Measurements from ENCODE around the gene PXDN. TPM values are rescaled to one million over a fixed set of nuclear protein-coding genes. Genes with fewer than 3 reads are reported as not detected.

PXDN gene
- total and polyA plus RNA-seq, 8 donors: 2.0 to 21.1 (median 4.2) TPM

DNA sequence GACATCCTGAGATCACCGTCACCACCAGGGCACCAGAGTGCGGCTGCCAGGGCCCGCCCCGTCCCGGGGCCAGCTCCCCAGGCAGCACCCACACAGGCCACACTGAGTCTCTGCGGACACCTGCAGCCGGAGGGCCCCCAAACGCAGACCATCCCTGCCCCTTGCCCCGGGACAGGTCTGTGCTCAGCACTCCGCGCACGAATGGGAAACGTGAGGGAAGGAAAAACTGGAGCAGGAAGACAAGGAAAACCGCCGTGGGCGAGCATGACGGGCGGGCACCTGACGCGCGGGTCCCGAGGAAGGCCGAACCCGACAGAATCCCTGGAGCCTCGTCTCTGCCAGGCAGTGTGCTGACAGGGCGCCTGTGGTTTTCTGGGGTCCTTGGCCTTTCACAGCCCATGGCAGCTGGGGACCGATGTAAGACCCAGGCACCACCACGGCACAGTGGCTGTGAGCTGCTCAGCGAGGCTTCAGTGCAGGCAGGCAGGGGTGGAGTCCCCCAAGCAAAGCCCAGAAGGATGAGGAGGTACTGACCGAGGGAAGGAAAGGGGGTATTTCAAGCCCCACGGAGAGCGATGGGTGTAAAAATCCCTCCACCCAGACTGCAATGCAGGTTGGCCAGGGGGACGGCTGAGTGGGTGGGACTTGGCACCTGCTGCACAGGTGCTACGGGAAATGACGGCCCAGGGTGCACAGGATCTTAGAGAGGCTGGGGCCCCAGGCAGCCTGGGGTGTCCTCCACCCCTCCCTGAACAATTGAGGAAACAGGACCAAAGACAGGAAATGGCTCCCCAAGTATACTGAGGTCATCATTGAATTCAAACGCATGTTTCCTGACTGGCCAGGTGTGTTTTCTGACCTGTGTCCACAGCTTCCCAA, 59.0 kb downstream of the PXDN start:
- intact Hi-C loops (cut with DNase I): no loop called here
- H3K4me3 ChIP-seq: no peak overlapping the region
- ATAC-seq (no peak), DNase-seq (peak in 1 of 6 donors; percentile 48), FAIRE-seq (no peak)
- H3K9me3 ChIP-seq: no peaks in the 10 kb centered on the region
- H3K4me1 ChIP-seq: no peaks in the 10 kb centered on the region
- WGBS, 2 donors: 76 to 82% methylated on average over 36 of the region's 36 CpGs
- no peak overlapping the region for H3K27ac ChIP-seq
- H3K27me3 ChIP-seq: no peaks in the 10 kb centered on the region
- H3K36me3 ChIP-seq: no peaks in the 10 kb centered on the region
- no peak for TF ChIP-seq CTCF (IDR thresholded peaks at IDR 0.05)

- FAIRE-seq (no peak), DNase-seq (no peak), ATAC-seq (no peak)
- Histone ChIP-seq H3K27me3 (no peaks in the 10 kb centered on the region), H3K27ac (no peak overlapping the region), H3K4me1 (no peaks in the 10 kb centered on the region), H3K4me3 (no peak overlapping the region), H3K36me3 (no peaks in the 10 kb centered on the region), H3K9me3 (no peaks in the 10 kb centered on the region)
- TF ChIP-seq CTCF (IDR thresholded peaks at IDR 0.05): no peak
- WGBS, 2 donors: 73 to 92% methylated on average over 1 of the region's 1 CpG
- intact Hi-C loops (cut with DNase I): no loop called here
Observed at GRCh38 chr2:1683297-1683696, 61.0 kb downstream of the PXDN start.

GRCh38 chr2:1682181-1682440, 62.2 kb downstream of the PXDN start:
- Histone ChIP-seq H3K4me3 (no peak overlapping the region), H3K36me3 (no peaks in the 10 kb centered on the region), H3K4me1 (no peaks in the 10 kb centered on the region), H3K27ac (no peak overlapping the region), H3K27me3 (no peaks in the 10 kb centered on the region), H3K9me3 (no peaks in the 10 kb centered on the region)
- no peak for ATAC-seq
- no peak for DNase-seq
- intact Hi-C loops (cut with DNase I): no loop called here
- FAIRE-seq: no peak
- no peak for TF ChIP-seq CTCF (IDR thresholded peaks at IDR 0.05)

- no peaks in the 10 kb centered on the region for H3K27me3 ChIP-seq
- FAIRE-seq (no peak), DNase-seq (no peak), ATAC-seq (no peak)
- no peaks in the 10 kb centered on the region for H3K4me1 ChIP-seq
- TF ChIP-seq CTCF (IDR thresholded peaks at IDR 0.05): no peak
- H3K27ac ChIP-seq: no peak overlapping the region
- intact Hi-C loops (cut with DNase I): no loop called here
- no peaks in the 10 kb centered on the region for H3K36me3 ChIP-seq
- WGBS, 2 donors: 67 to 75% methylated on average over 20 of the region's 20 CpGs
- no peak overlapping the region for H3K4me3 ChIP-seq
- H3K9me3 ChIP-seq: no peaks in the 10 kb centered on the region
Observed at GRCh38 chr2:1681323-1682180, 62.8 kb downstream of the PXDN start.

- FAIRE-seq (no peak), ATAC-seq (no peak), DNase-seq (no peak)
- no peak overlapping the region for H3K27ac ChIP-seq
- no peaks in the 10 kb centered on the region for H3K27me3 ChIP-seq
- WGBS, 2 donors: 72 to 74% methylated on average over 3 of the region's 3 CpGs
- H3K36me3 ChIP-seq: no peaks in the 10 kb centered on the region
- H3K4me3 ChIP-seq: no peak overlapping the region
- H3K9me3 ChIP-seq: no peaks in the 10 kb centered on the region
- intact Hi-C loops (cut with DNase I): no loop called here
- TF ChIP-seq CTCF (IDR thresholded peaks at IDR 0.05): no peak
- no peaks in the 10 kb centered on the region for H3K4me1 ChIP-seq
Observed at GRCh38 chr2:1681017-1681318, 63.3 kb downstream of the PXDN start.
